ENCODE results near the gene MFAP2. TPM values are rescaled to one million over a fixed set of nuclear protein-coding genes. Genes with fewer than 3 reads are reported as not detected.
"Not testable (repeated sequence)": the region's sequence is repeated elsewhere in the genome, so short reads cannot be mapped to it uniquely, and the experiment has no call there.

Gene MFAP2
- total RNA-seq, 1 experiment from 2014 or later = 12.9 TPM

DNA sequence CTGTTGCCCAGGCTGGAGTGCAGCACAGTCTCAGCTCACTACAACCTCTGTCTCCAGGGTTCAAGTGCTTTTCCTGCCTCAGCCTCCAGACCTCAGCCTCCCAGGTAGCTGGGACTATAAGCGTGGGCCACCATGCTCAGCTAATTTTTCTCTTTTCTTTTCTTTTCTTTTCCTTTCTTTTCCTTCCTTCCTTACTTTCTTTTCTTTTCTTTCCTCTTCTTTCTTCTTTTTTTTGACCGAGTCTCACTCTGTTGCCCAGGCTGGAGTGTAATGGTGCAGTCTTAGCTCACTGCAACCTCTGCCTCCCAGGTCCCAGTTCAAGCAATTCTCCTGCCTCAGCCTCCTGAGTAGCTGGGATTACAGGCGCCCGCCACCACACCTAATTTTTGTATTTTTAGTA lies 16.3 kb downstream of the MFAP2 start:
- not testable (repeated sequence) for DNase-seq (ENCODE audit: low read depth)

DNA sequence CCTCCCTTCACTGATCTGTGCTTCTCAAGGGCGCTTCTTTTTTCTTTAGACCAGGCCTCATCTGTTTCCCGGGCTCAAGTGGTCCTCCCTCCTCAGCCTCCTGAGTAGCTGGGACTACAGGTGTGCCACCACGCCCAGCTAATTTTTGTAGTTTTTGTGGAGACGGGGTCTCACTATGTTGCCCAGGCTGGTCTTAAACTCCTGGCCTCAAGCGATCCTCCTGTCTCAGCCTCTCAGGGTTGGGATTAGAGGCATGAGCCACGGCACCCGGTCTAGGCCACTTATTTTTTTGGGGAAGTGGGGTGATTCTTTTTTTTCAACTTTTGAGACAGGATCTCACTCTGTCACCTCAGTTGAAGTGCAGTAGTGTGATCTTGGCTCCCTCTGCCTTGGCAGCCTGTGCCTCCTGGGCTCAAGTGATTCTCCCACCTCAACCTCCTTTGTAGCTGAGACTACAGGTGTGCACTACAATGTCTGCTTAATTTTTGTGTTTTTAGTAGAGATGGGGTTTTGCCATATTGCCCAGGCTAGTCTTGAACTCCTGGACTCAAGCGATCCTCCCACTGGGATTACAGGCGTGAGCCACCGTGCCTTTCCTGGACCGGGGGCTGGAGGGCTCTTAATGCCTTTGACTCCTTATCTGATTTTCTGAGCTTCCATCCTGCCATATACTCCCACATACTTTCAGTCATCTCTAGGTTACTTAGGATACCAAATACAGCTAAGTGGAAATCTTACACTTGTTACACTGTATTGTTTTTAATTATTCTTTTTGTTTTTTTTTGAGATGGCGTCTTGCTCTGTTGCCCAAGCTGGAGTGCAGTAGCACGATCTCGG lies 18.9 kb downstream of the MFAP2 start:
- no peak for DNase-seq (ENCODE audit: low read depth)

DNA sequence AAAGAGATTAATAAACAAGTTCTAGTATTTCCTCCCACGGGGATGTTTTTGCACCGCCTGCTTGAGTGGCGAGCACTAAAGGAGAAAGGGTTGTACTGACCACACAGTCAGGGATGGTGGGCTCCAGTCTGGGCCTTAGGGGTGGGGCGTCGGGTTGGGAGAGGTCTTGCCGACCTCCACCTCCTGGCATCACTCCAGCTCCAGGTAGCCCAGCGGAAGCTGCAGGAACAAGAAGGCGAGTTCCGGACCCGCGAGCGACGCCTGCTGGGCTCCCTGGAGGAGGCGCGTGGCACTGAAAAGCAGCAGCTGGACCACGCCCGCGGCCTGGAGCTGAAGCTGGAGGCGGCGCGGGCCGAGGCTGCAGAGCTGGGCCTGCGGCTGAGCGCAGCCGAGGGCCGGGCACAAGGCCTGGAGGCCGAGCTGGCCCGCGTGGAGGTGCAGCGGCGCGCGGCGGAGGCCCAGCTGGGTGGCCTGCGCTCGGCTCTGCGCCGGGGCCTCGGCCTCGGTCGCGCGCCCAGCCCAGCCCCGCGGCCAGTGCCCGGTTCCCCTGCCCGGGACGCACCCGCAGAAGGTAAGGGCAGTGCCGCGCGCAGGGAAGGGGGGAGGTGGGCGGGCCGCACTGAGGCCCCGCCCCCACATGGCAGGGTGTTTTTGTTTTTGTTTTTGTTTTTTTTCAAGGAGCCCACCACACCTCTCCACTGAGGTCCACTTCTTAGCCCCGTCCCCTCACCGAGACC lies 19.7 kb downstream of the MFAP2 start:
- DNase-seq (ENCODE audit: low read depth) = peak; percentile 62

DNA sequence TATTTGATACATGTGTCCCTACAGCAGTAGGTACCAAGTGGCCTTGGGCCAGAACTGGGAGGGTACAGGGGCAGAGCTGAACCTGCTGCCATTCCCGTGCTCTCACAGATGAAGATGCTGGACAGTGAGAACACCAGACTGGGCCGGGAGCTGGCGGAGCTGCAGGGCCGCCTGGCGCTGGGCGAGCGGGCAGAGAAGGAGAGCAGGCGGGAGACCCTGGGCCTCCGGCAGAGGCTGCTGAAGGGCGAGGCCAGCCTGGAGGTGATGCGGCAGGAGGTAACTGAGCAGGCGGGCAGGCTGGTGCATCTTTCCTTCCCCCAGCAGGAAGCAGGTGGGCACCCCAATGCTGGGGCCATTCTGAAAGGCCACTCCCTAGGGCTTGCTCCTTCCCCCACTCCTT lies 21.9 kb downstream of the MFAP2 start:
- no peak for DNase-seq (ENCODE audit: low read depth)

DNA sequence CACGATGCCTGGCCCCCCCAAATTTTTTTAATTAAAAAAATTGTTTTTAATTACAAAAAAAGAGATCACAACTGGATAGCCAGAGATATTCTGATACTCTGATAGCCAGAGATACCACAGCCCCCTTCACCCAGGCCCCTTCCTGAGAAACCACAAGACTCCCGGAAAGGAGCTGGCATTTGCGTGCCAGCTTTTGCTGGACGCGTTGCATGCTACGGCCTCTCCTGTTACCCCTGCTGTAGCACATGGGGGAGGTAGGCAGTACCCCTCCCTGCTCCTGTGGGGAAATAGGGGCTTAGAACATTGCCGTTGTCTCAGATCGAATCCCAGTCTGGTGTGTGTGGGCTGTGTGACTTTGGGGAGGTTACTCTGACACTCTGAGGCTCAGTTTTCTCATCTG lies 22.7 kb downstream of the MFAP2 start:
- DNase-seq (ENCODE audit: low read depth) = no peak

- no peak for DNase-seq (ENCODE audit: low read depth)
These were observed 23.6 kb downstream of the MFAP2 start for GRCh38 chr1:16956775-16957174.

- DNase-seq (ENCODE audit: low read depth) = no peak
These were observed 25.2 kb downstream of the MFAP2 start for GRCh38 chr1:16955186-16955585.

- DNase-seq (ENCODE audit: low read depth) = no peak
These were observed 25.8 kb downstream of the MFAP2 start for GRCh38 chr1:16954579-16954978.

GRCh38 chr1:16952376-16952775 lies 28.0 kb downstream of the MFAP2 start:
- DNase-seq (ENCODE audit: low read depth) = not testable (repeated sequence)

DNA sequence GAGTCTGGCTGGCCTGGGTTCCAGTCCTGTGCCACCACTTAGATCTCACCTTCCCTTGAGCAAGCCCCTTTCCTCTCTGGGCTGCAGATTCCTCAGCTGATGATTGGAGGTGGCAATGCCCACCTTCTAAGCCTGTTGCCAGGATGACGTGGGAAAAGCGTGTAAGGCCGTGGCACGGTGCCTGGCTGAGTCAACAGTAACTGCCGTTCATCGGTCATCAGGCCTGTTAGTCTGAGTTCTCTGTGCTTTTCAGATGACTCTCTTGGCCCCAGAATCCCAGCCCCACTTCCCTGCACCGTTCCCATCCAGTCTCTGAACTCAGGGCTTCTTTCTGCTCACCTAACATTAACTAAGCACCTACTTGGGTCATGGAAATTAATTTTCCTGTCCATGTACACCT lies 31.4 kb downstream of the MFAP2 start:
- peak; percentile 63 for DNase-seq (ENCODE audit: low read depth)

DNA sequence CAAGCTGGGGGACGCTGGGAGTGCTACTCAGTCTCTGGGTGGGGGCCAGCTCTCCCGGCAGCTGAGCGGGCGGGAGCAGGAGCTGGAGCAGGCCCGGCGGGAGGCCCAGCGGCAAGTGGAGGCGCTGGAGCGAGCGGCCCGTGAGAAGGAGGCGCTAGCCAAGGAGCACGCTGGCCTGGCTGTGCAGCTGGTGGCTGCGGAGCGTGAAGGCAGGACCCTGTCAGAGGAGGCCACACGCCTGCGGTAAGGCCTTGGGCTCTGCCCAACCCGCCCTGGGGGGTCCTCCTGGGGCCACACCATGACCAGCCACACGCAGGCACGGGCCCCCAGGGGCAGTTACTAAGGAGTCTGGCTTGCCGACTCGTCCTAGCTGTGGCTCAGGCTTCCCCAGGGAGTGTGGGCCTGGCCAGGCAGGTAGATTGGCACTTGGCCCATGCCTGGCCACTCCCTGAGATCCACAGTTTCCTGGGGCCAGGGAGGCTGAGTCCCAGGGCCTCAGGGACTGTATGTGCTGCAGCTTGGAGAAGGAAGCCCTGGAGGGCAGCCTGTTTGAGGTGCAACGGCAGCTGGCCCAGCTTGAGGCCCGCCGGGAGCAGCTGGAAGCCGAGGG lies 32.0 kb downstream of the MFAP2 start:
- not testable (repeated sequence) for DNase-seq (ENCODE audit: low read depth)

DNA sequence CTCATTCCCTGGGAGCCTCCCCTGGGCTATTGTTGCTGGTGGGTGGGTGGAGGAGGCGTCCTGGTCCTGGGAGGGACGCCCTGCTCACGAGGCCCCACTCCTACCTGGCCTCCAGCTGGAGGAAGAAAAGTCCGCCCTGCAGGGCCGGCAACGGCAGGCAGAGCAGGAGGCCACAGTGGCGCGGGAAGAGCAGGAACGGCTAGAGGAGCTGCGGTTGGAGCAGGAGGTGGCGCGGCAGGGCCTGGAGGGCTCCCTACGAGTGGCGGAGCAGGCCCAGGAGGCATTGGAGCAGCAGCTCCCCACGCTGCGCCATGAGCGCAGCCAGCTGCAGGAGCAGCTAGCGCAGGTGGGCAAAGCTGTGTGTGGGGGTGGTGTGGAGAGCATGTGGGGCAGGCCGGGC lies 33.8 kb downstream of the MFAP2 start:
- no peak for DNase-seq (ENCODE audit: low read depth)

- not testable (repeated sequence) for DNase-seq (ENCODE audit: low read depth)
These were observed 34.2 kb downstream of the MFAP2 start for GRCh38 chr1:16946185-16946584.

DNA sequence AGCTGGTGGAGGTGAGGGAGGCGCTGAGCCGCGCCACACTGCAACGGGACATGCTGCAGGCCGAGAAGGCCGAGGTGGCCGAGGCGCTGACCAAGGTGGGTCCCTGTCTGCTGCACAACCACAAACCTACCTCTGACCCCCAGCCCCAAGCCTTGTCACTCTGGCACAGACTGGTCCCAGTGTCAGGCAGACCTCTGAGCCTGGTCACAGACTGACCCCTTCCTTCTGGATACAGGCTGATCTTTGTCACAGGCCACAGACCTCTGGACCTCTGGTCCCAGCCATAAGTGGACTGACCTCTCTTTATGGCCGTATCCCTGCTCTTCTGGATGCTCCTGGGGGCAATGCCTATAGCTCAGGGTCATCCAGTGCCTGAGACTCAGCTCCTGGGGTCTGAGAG lies 34.9 kb downstream of the MFAP2 start:
- not testable (repeated sequence) for DNase-seq (ENCODE audit: low read depth)

- no peak for DNase-seq (ENCODE audit: low read depth)
These were observed 36.4 kb downstream of the MFAP2 start for GRCh38 chr1:16944038-16944437.

- DNase-seq (ENCODE audit: low read depth) = not testable (repeated sequence)
These were observed 40.8 kb downstream of the MFAP2 start for GRCh38 chr1:16939386-16940180.

DNA sequence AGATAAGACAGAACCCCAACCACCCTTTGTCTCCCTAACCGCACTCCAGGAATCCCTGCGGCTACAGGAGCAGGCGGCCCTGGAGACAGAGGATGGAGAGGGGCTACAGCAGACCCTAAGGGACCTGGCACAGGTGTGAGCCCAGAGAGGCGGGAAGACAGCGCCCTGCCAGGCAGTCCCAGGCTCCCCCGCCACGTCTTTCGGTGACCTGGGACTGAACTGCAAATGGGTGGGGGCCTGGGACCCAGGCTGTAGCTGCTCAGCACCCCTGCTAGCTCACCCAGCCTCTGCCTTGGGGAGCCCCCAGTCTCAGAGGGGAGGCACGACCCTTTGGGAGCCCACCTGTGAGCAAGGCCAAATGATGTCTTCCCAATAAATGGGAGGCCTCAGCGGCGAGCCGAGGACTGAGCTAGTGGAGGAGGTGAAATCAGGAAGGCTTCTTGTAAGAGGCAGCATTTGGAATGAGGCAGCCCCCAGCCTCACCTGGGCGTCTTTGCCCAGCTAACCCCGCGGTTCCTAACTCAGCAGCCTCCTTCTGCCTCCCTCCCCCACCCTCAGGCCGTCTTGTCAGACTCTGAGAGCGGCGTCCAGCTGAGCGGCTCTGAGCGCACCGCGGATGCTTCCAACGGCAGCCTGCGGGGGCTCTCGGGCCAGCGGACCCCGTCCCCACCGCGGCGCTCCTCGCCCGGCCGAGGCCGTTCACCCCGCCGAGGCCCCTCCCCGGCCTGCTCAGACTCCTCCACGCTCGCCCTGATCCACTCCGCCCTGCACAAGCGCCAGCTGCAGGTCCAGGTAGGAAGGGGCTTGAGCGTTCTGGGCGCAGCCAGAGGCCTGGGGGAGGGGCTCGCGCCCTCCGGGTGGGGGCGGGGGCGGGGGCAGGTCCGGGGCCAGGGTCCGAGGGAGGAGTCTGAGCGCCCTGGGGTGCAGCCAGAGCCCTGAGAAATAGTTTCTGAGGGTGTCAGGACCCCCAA lies 41.8 kb downstream of the MFAP2 start:
- no peak for DNase-seq (ENCODE audit: low read depth)

GRCh38 chr1:16936580-16936979 lies 43.8 kb downstream of the MFAP2 start:
- DNase-seq (ENCODE audit: low read depth) = not testable (repeated sequence)

- not testable (repeated sequence) for DNase-seq (ENCODE audit: low read depth)
These were observed 46.5 kb downstream of the MFAP2 start for GRCh38 chr1:16933945-16934344.

DNA sequence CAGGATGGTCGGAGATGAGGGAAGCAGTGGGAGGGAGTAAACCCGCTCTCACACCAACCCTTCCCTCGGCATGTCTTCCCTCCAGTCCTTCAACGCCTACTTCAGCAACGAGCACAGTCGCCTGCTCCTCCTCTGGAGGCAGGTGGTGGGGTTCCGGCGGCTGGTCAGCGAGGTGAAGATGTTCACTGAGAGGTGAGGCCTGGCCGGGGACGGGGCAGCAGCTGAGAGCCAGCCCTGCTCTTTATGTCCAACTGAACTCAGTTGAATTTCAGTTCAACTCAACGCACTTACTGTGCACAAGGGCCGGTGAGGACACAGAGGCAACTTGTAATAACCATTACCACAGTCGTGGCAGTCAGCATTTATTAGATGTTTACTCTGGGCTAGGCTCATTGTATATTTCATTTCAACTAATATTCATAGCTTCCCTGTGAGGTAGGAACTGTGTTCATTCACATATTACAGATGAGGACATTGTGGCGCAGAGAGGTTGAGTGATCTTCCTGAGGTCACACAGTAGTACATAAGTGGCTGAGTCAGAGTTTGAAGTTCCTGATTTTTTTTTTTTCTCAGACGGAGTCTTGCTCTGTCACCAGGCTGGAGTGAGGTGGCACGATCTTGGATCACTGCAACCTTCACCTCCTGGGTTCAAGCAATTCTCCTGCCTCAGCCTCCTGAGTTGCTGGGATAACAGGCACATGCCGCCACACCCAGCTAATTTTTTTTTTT lies 49.0 kb downstream of the MFAP2 start:
- not testable (repeated sequence) for DNase-seq (ENCODE audit: low read depth)
